Fibroblast of the aortic adventitia (primary cell): ENCODE data around the gene MED16. TPM values are rescaled to one million over a fixed set of nuclear protein-coding genes. Genes with fewer than 3 reads are reported as not detected.
"Not testable (repeated sequence)": the region's sequence is repeated elsewhere in the genome, so short reads cannot be mapped to it uniquely, and the experiment has no call there.

Experiments used
- DNase-seq: peaks from one replicate; pipeline ENCODE4 v3.0.0-alpha.2; 2010; ENCODE audit warnings: low read depth
- H3K4me3 ChIP-seq: 2 replicates; pipeline ENCODE4 v1.5.1; 2011; ENCODE audit warnings: low read depth, mild to moderate bottlenecking, control low read depth, low read length, moderate library complexity
- CTCF ChIP-seq: IDR thresholded peaks from 2 replicates; pipeline ENCODE4 v1.5.1; 2011; ENCODE audit warnings: mild to moderate bottlenecking, low read length, control low read depth, inconsistent platforms; ENCODE audit not compliant: insufficient read depth
- total RNA-seq: library from RNA; depleted of rRNA; stranded (reverse); fragments of >200 nt; gene quantifications from 2 replicates; pipeline ENCODE4 v1.2.3, GENCODE V29; 2012; ENCODE audit warnings: low replicate concordance

Gene MED16
- total RNA-seq, 1 donor, result 24.5 TPM

GRCh38 chr19:850221-850978 is 42.6 kb downstream of the MED16 start:
- TF ChIP-seq CTCF, result no peak
- H3K4me3 ChIP-seq, result no peak overlapping the region

GRCh38 chr19:849195-849594 is 43.8 kb downstream of the MED16 start:
- H3K4me3 ChIP-seq, DNase-seq: not testable (repeated sequence)

More at GRCh38 chr19:850221-850978, 42.6 kb downstream of the MED16 start:
- DNase-seq, result peak; percentile 97

GRCh38 chr19:848386-848921 is 44.5 kb downstream of the MED16 start:
- no peak overlapping the region for H3K4me3 ChIP-seq
- no peak for TF ChIP-seq CTCF
- no peak for DNase-seq

GRCh38 chr19:845707-846521 is 47.1 kb downstream of the MED16 start:
- H3K4me3 ChIP-seq, result no peak overlapping the region
- no peak for DNase-seq
- no peak for TF ChIP-seq CTCF

GRCh38 chr19:844546-844971 is 48.4 kb downstream of the MED16 start:
- no peak for TF ChIP-seq CTCF
- DNase-seq, result no peak
- no peak overlapping the region for H3K4me3 ChIP-seq

- TF ChIP-seq CTCF, result no peak
- no peak overlapping the region for H3K4me3 ChIP-seq
- DNase-seq, result no peak
Measured at GRCh38 chr19:843836-844545, 49.0 kb downstream of the MED16 start.
